A673 (cell line): Measurements from ENCODE around the gene DMGDH. TPM values are rescaled to one million over a fixed set of nuclear protein-coding genes. Genes with fewer than 3 reads are reported as not detected.

ENCODE experiments used
- BruUV-seq: library from RNA; stranded (reverse); fragments of 400-500 nt; replicated peaks from 2 replicates; lab custom pipeline; 2021; lab: Mats Ljungman, UMichigan
- CTCF ChIA-PET: fragments of 300-600 bp; sonication (Branson Sonifier 250); formaldehyde crosslinking; loops from one replicate; lab custom pipeline; 2022; ENCODE audit warnings: antibody characterized with exemption; lab: Charles Lee
- POLR2A ChIA-PET: fragments of 300-600 bp; sonication (Branson Sonifier 250); formaldehyde crosslinking; loops from one replicate; lab custom pipeline; 2022; ENCODE audit warnings: antibody characterized with exemption; ENCODE audit not compliant: low non-redundant PET; lab: Charles Lee
- DNase-seq: peaks from one replicate; pipeline ENCODE4 v3.0.0-alpha.2; 2015; ENCODE audit warnings: low spot score
- H3K27ac ChIP-seq: fragments of 200-600 bp; sonication (generic); 2 replicates; pipeline ENCODE4 v1.5.1; 2016; ENCODE audit warnings: mixed run types, low read depth, mild to moderate bottlenecking, mixed read lengths, antibody characterized with exemption, low read length; ENCODE audit not compliant: poor library complexity, severe bottlenecking
- H3K27me3 ChIP-seq: fragments of 200-600 bp; sonication (generic); replicated peaks from 2 replicates; pipeline ENCODE4 v1.6.1; 2017; ENCODE audit warnings: mixed run types, low read depth, mild to moderate bottlenecking, mixed read lengths, antibody characterized with exemption, low read length; ENCODE audit not compliant: insufficient read depth, poor library complexity
- H3K36me3 ChIP-seq: fragments of 200-600 bp; sonication (generic); 2 replicates; pipeline ENCODE4 v1.6.1; 2016; ENCODE audit warnings: mixed run types, mild to moderate bottlenecking, mixed read lengths, antibody characterized with exemption, low read length; ENCODE audit not compliant: insufficient read depth, poor library complexity, severe bottlenecking
- H3K4me1 ChIP-seq: fragments of 200-600 bp; sonication (generic); 2 replicates; pipeline ENCODE4 v1.6.1; 2017; ENCODE audit warnings: mixed run types, mild to moderate bottlenecking, mixed read lengths, antibody characterized with exemption, low read length; ENCODE audit not compliant: insufficient read depth, poor library complexity, severe bottlenecking
- H3K4me3 ChIP-seq: fragments of 200-600 bp; sonication (generic); 2 replicates; pipeline ENCODE4 v1.5.1; 2016; ENCODE audit warnings: low read depth, mixed run types, mild to moderate bottlenecking, mixed read lengths, low read length; ENCODE audit not compliant: poor library complexity, severe bottlenecking
- H3K9me3 ChIP-seq: fragments of 200-600 bp; sonication (generic); 2 replicates; pipeline ENCODE4 v1.6.1; 2016; ENCODE audit warnings: mixed run types, low read depth, mild to moderate bottlenecking, mixed read lengths, antibody characterized with exemption, low read length; ENCODE audit not compliant: poor library complexity, severe bottlenecking
- EZH2 ChIP-seq: fragments of 200-600 bp; sonication (generic); IDR thresholded peaks from 2 replicates; pipeline ENCODE4 v1.6.1; 2017; ENCODE audit warnings: borderline replicate concordance, low read depth, mild to moderate bottlenecking, mixed read lengths, antibody characterized with exemption, low read length; ENCODE audit not compliant: poor library complexity, severe bottlenecking
- intact Hi-C: fragments of 100-400 bp; cut with micrococcal nuclease; formaldehyde crosslinking; loops from one replicate; pipeline ENCODE4 v1.10.0; 2022; ENCODE audit not compliant: unreplicated experiment
- total RNA-seq: library from RNA; stranded (reverse); gene quantifications from 2 replicates; pipeline ENCODE4 v1.2.3, GENCODE V29; 2021
- TF ChIP-seq, protein P1 (sequence below): fragments of 300-800, 200-600 bp; sonication (generic); conservative IDR thresholded peaks from 2 replicates; pipeline ENCODE4 v1.5.1; 2017; ENCODE audit warnings: low read depth, mild to moderate bottlenecking, antibody characterized with exemption, low read length, moderate library complexity, mixed read lengths

The DMGDH gene
- total RNA-seq, 1 experiment from 2014 or later = 0.15 TPM

DNA sequence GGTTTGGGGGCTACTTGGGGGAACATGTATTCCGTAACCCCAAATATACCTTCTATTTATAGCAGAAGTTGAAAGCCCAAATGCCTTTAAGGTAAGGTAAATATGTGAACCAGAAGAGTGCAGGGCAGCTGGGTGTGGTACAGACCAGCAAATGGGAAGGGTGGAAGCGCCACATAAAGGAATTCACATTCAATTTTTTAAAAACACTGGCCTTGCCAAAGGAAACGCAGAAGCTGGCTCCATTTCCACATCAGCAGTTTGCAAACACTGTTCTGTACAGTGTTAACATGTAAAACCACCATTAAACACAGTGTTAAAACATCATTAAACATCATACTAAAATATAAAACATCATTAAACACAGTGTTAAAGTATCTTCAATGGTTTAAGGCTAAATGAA is 38.6 kb upstream of the DMGDH start:
- POLR2A ChIA-PET = no interaction called here
- no TSS peak for BruUV-seq
- CTCF ChIA-PET = no interaction called here
- Histone ChIP-seq H3K27me3 (peaks cover 17% of the 10 kb centered on the region), H3K27ac (no peak overlapping the region), H3K4me1 (no peaks in the 10 kb centered on the region), H3K4me3 (no peak overlapping the region), H3K9me3 (no peaks in the 10 kb centered on the region), H3K36me3 (no peaks in the 10 kb centered on the region)
- DNase-seq = no peak
- TF ChIP-seq EZH2 = no peak
- TF ChIP-seq, protein P1, sequence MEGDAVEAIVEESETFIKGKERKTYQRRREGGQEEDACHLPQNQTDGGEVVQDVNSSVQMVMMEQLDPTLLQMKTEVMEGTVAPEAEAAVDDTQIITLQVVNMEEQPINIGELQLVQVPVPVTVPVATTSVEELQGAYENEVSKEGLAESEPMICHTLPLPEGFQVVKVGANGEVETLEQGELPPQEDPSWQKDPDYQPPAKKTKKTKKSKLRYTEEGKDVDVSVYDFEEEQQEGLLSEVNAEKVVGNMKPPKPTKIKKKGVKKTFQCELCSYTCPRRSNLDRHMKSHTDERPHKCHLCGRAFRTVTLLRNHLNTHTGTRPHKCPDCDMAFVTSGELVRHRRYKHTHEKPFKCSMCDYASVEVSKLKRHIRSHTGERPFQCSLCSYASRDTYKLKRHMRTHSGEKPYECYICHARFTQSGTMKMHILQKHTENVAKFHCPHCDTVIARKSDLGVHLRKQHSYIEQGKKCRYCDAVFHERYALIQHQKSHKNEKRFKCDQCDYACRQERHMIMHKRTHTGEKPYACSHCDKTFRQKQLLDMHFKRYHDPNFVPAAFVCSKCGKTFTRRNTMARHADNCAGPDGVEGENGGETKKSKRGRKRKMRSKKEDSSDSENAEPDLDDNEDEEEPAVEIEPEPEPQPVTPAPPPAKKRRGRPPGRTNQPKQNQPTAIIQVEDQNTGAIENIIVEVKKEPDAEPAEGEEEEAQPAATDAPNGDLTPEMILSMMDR = no peak
- intact Hi-C loops = no loop called here

DNA sequence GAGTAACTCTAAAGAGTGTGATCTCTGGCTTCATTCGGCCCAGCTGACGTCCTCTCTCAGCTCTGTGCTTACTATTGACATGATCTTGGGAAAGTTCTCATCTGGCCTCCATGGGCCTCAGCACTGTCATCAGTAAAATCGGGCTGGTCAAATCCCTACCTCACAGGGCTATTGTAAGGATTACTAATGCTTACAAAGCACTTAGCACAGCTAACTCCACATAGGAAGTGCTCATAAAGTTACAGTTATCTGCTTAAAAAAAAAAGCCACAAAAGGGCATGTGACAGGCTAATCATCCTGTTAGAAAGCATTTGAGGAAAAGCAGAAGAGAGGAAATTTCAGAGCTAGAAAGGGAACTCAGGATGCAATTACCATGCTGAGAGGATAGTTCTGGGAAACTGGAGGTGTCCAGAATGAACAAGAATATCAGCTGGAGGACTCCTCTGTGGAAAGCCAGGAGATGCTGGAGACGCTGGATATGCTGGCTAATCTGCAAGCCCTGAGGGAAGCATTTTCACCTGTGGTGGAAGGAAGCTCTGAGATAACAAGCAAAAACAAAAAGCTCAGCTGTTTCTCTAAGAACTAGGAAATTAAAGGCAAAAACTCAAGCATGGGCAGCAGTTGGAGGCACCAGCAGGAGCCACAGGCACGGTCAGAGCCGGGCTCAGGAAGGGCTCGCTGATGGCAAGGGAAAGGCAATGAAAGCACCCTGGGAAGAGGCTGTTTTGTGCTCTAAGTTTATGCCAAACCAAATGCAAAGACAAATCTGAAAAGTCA is 37.7 kb upstream of the DMGDH start:
- H3K9me3 ChIP-seq = no peaks in the 10 kb centered on the region
- no TSS peak for BruUV-seq
- H3K4me3 ChIP-seq = no peak overlapping the region
- DNase-seq = no peak
- no peaks in the 10 kb centered on the region for H3K4me1 ChIP-seq
- no peaks in the 10 kb centered on the region for H3K36me3 ChIP-seq
- ChIA-PET POLR2A (no interaction called here), CTCF (interaction anchor here (0.7 to 1.8 kb wide), 2 partner anchors 82 to 1240 kb away, joined by 3 to 5 read pairs; no protein-coding TSS in a partner anchor)
- H3K27me3 ChIP-seq = peaks cover 8% of the 10 kb centered on the region
- no peak overlapping the region for H3K27ac ChIP-seq
- TF ChIP-seq, protein P1 = no peak
- TF ChIP-seq EZH2 = no peak
- intact Hi-C loops = no loop called here

DNA sequence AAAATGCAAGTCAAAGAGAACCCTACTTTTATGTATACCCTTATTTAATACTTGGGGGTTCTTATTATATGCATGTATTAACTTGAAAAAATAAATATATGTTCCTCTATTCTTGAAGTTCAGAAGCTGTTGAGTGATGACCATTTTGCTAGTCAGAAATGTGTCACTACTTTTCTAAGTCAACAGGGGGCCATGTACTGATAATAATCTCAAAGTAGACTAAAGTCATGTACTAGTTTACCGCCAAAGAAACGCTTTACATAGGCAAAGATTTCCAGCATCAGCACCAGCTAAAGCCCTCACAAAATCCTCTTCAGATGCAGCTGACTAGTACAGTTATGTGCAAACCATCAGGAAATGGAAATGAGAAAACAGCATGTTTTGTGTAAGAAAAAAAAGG is 36.4 kb upstream of the DMGDH start:
- TF ChIP-seq, protein P1 = no peak
- no peak for TF ChIP-seq EZH2
- no peak overlapping the region for H3K4me3 ChIP-seq
- H3K9me3 ChIP-seq = no peaks in the 10 kb centered on the region
- intact Hi-C loops = no loop called here
- DNase-seq = no peak
- no TSS peak for BruUV-seq
- CTCF ChIA-PET = interaction anchor here (0.6 to 1.8 kb wide), 4 partner anchors 27 to 353 kb away, joined by 3 to 5 read pairs (median 4); no protein-coding TSS in a partner anchor
- H3K36me3 ChIP-seq = no peaks in the 10 kb centered on the region
- no peaks in the 10 kb centered on the region for H3K4me1 ChIP-seq
- no peaks in the 10 kb centered on the region for H3K27me3 ChIP-seq
- no peak overlapping the region for H3K27ac ChIP-seq
- POLR2A ChIA-PET = no interaction called here
